GM21619 (cell line): ENCODE results near the gene MBD3.

ENCODE experiments used
- ATAC-seq: cut with Tn5 transposase; IDR thresholded peaks from one replicate; pipeline ENCODE4 v1.9.1; 2021; ENCODE audit not compliant: unreplicated experiment

The MBD3 gene

GRCh38 chr19:1574354-1575136 is 18.1 kb downstream of the MBD3 start:
- no peak for ATAC-seq

- no peak for ATAC-seq
These were observed 19.9 kb downstream of the MBD3 start for GRCh38 chr19:1572795-1573194.

DNA sequence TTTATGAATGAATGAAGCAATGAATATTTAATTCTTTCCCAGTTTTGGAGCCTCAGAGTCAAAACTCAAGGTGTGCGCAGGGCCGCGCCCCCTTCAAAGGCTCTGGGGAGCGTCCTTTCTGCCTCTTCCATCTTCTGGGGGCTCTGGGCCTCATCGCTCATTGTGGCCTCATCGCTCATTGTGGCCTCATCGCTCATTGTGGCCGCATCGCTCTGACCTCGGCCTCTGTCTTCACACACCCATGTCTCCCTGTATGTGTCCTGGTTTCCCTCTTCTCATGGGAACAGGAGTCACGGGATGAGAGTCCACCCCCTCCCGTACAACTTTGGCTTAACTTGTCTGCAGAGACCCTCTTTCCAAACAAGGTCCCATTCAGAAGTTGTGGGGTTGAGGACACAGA is 21.3 kb downstream of the MBD3 start:
- ATAC-seq, result no peak

- ATAC-seq, result no peak
These were observed 21.8 kb downstream of the MBD3 start for GRCh38 chr19:1570836-1571235.

- ATAC-seq, result no peak
These were observed 22.7 kb downstream of the MBD3 start for GRCh38 chr19:1569997-1570396.

DNA sequence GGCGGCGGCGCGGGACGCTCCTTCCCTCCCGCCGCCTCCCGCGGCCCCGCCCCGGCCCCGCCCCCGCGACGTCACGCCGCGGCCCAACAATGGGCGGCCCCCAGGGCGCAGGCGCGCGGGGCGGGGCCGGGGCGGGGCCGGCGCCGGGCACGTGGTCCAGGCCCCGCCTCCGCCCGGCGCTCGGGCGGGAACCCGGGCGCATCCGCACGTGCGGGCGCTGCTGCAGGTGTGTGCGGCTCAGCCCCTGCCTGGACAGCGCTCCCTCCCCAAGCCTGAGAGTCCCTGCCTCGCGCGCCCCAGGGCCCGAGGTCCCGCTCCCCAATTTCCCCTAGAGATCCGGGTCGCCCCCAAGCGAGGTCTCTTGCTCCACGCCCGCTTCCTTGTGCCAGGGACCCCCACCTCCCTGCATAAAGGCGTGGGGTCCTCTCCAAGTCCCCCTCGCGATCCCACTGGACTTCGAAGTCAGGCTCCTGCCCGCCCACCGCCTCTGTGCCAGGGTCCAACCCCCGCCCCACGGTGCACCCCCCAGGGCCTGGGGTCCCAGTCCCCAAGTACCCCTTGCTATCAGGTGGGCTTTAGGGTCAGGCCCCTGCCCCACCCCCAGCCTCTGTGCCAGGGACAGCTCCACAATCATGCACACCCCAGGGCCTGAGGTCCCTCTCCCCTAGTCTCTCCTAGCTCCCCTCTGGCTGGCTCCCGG is 24.2 kb downstream of the MBD3 start, which contains the start of gene MEX3D:
Gene MEX3D (minus strand): TSS at position 6 of the 700 bp plus-strand sequence. CDS start 267 bp downstream, outside the sequence.
- ATAC-seq, result no peak

DNA sequence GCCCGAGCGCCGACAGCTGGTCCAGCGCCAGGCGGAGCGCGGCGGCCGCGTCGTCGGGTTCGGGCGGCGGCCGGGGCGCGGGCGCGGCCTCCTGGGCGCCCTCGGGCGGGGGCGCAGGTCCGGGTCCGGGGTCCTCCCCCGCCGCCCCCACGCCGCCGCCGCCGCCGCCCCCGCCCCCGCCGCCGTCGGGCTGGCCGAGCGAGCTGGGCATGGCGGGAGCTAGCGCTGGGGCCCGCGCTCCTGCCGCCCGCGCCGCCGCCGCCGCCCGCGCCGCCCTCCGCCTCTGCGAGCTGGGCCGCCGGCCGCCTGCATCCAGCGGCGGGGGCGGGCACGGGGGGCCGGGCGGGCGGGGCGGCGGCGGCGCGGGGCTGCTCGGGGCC is 24.8 kb downstream of the MBD3 start:
- ATAC-seq, result no peak

DNA sequence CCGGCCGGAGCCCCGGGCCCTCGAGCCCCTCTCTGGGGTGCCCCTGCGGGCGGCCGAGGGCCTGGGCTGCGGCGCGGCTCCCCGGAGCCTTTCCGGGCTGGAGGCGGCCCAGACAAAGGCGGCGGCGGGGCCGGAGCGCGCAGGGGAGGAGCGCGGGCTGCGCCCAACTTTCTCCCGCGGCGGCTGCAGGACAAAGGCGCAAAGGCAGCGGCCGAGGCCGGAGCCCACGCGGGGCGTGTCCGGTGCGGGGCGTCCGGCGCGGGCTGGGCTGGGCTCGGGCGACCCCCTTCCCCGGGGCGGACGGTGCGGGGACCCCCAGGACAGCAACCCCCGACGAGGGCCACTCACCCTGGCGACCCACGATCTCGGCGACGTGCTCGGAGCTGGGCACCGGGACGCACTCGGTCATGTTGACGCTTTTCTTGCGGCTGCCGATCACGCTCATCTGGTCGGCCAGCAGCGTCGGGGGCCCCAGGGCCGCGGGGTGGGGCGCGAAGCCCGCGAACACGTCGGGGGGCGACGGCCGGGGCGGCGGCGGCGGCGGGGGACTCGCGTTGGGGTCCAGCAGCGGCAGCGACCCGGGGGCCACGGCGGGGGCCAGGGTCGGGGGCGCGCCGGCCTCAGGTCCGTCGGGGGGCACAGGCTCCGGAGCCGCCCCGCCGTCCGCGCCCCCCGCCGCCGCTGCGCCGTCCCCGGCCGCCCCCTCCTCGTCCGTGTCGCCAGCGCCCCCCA is 25.4 kb downstream of the MBD3 start:
- ATAC-seq, result no peak

GRCh38 chr19:1566392-1567115 is 26.1 kb downstream of the MBD3 start:
- no peak for ATAC-seq

DNA sequence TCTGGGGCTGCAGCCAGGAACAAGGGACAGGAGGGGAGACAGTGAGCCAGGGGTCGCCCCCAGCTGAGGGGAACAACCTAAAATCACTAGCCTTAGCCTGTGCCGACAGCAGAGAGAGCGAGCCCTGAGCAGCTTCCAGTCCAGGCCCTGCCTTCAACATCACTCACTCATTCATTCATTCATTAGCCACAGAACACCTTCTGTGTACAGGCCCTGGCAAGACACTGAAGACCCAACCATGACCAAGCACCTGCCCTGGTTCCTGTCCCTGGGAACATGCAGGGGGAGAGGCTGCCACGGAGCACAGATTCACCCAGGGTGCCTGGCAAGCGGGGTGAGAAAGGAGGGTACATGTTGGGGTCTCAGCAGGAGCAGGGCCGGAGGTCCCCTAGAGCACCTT is 29.4 kb downstream of the MBD3 start:
- no peak for ATAC-seq

DNA sequence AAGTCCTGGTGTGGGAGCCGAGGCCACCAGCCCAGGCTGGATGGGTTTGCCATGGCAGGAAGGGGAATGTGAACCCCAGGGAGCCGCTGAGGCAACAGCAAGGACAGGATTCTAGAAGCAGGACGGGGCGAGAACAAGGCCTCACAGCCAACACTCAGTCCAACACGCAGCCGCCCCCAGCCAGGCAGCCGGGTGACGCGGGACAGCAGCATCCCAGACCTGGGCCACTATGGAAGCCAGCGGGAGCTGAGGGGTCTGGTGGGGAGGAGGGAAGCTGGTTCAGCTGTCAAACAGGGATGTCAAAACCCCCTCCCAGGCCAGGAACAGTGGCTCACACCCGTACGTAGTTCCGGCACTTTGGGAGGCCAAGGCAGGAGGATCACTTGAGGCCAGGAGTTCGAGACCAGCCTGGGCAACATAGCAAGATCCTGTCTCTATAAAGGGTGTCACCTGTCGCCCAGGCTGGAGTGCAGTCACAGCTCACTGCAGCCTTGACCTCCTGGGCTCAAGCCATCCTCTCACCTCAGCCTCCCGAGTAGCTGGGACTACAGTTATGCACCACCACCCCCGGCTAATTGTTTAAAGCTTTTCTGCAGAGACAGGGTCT is 31.3 kb downstream of the MBD3 start:
- ATAC-seq, result no peak

- no peak for ATAC-seq
These were observed 32.3 kb downstream of the MBD3 start for GRCh38 chr19:1560286-1560882.

GRCh38 chr19:1558552-1558951 is 34.1 kb downstream of the MBD3 start:
- ATAC-seq, result no peak

- ATAC-seq, result no peak
These were observed 36.1 kb downstream of the MBD3 start for GRCh38 chr19:1556390-1557070.

GRCh38 chr19:1555487-1556389 is 36.9 kb downstream of the MBD3 start:
- ATAC-seq, result no peak

DNA sequence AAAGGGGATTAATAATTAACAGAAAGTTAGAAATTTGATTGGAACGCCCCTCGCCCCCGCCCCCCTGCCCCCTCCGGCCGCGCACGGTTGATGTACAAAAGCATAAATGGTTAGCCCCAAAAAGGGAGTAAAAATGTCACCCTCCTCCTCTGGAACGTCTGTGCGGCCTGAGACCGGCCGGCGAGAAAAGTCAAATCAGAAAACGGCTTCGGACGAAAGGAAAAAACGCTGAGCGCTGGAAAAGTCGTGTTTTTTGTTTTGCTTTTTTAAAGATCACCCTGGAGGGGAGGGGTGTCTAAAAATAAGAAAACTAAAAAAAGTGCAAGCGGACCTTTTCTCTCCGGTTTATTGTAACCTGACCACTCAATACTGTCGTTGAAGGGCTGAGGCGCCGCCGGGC is 37.7 kb downstream of the MBD3 start:
- ATAC-seq, result no peak

- no peak for ATAC-seq
These were observed 39.2 kb downstream of the MBD3 start for GRCh38 chr19:1553415-1553814.
